ENCODE data around the gene ACER1. TPM values are rescaled to one million over a fixed set of nuclear protein-coding genes. Genes with fewer than 3 reads are reported as not detected.

ACER1 gene
- not detected for total RNA-seq

DNA sequence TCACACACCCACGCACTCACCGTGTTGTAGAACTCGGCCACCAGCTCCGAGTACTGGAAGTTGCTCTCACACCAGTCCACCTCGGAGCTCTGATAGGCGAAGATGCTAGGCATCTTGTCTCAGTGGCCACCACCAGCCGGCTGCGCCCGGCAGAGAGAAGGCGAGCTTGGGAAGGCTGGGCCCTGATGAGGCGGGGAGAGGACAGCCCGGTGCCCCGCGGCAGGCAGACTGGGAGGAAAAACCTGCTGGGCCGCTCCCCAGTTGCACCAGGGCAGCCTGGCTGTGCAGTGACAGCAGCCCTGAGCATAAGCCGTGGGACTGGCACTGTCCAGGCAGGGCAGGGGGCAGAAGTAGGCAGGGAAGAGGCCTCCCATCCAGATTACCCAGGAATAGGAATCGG, at the start of gene ACER1:
TSS of gene ACER1 (minus strand) at position 174 of the 400 bp plus-strand sequence. CDS start at position 113, 61 bp downstream.
- no peaks in the 10 kb centered on the region for H3K9me3 ChIP-seq
- DNase-seq (no peak), ATAC-seq (no peak)
- in situ Hi-C loops (cut with MboI; ENCODE audit: low sequenced_read_pairs in 4 of 4) = no loop called here
- intact Hi-C loops (cut with DNase I; ENCODE audit: low total_unique reads) = no loop called here
- H3K4me1 ChIP-seq = no peaks in the 10 kb centered on the region
- no peak within 1 kb of the TSS for H3K27ac ChIP-seq
- H3K4me3 ChIP-seq = no peak within 1 kb of the TSS
- H3K36me3 ChIP-seq = no peaks in the 10 kb centered on the region
- TF ChIP-seq, protein P1, sequence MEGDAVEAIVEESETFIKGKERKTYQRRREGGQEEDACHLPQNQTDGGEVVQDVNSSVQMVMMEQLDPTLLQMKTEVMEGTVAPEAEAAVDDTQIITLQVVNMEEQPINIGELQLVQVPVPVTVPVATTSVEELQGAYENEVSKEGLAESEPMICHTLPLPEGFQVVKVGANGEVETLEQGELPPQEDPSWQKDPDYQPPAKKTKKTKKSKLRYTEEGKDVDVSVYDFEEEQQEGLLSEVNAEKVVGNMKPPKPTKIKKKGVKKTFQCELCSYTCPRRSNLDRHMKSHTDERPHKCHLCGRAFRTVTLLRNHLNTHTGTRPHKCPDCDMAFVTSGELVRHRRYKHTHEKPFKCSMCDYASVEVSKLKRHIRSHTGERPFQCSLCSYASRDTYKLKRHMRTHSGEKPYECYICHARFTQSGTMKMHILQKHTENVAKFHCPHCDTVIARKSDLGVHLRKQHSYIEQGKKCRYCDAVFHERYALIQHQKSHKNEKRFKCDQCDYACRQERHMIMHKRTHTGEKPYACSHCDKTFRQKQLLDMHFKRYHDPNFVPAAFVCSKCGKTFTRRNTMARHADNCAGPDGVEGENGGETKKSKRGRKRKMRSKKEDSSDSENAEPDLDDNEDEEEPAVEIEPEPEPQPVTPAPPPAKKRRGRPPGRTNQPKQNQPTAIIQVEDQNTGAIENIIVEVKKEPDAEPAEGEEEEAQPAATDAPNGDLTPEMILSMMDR (IDR thresholded peaks at IDR 0.05 in 4 of 5, conservative IDR thresholded peaks at IDR 0.05 in 1 of 5) = no peak
- no peak for TF ChIP-seq POLR2A (IDR thresholded peaks at IDR 0.05)
- no peaks in the 10 kb centered on the region for H3K27me3 ChIP-seq

GRCh38 chr19:6383188-6383587, 49.8 kb upstream of the ACER1 start:
- intact Hi-C loops (cut with DNase I; ENCODE audit: low total_unique reads) = no loop called here
- in situ Hi-C loops (cut with MboI; ENCODE audit: low sequenced_read_pairs in 4 of 4) = loop anchor here in 1 of 4 donors (25.0 kb wide), 1 partner anchor 354 kb away; the partner anchor contains the start of genes GPR108 and TRIP10
- Histone ChIP-seq H3K4me1 (no peaks in the 10 kb centered on the region), H3K27ac (no peak overlapping the region), H3K27me3 (no peaks in the 10 kb centered on the region), H3K36me3 (peaks cover 0 to 70% of the 10 kb centered on the region in 2 donors), H3K4me3 (no peak overlapping the region), H3K9me3 (no peaks in the 10 kb centered on the region)
- no peak for ATAC-seq
- DNase-seq = no peak
- TF ChIP-seq, protein P1 (IDR thresholded peaks at IDR 0.05 in 4 of 5, conservative IDR thresholded peaks at IDR 0.05 in 1 of 5) = no peak
- no peak for TF ChIP-seq POLR2A (IDR thresholded peaks at IDR 0.05)

DNA sequence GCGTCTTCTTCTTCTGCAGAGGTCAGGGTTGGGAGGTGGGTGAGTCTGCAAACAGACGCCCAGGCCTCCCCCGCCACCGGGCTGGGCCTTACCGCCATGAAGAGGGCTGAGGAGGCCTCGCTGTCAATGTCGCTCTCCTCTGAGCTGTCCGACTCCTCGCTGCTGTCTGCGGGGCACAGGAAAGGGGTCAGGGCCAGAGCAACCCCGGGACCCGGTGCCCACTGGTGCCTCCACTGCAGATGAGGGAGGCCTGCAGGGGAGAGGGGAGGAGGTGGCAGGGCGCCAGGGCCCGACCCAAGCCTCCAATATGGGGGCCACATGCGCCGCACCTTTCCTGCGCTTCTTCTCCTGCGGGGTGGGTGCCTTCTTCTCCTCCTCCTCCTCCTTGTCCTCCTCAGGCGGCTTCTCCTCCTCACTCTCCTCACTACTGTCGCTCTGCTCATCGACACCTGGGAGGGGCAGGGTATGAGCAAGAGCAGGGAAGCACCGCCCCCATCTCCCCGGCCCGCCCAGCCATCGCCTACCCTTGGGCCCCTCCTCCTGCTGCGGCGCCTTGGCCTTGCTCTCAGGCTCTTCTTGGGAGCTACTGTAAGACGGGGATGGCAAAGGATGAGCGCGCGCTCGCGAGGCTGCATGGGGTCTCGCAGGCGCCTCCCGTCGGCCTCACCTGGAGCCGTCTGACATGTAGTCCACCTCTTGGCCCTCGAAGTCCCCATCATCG, 47.8 kb upstream of the ACER1 start:
- Histone ChIP-seq H3K9me3 (no peaks in the 10 kb centered on the region), H3K4me1 (no peaks in the 10 kb centered on the region), H3K27me3 (no peaks in the 10 kb centered on the region), H3K27ac (no peak overlapping the region), H3K4me3 (no peak overlapping the region), H3K36me3 (peaks cover 0 to 51% of the 10 kb centered on the region in 2 donors)
- ATAC-seq (no peak), DNase-seq (no peak)
- no peak for TF ChIP-seq POLR2A (IDR thresholded peaks at IDR 0.05)
- TF ChIP-seq, protein P1 (IDR thresholded peaks at IDR 0.05 in 4 of 5, conservative IDR thresholded peaks at IDR 0.05 in 1 of 5) = no peak
- in situ Hi-C loops (cut with MboI; ENCODE audit: low sequenced_read_pairs in 4 of 4) = loop anchor here in 1 of 4 donors (25.0 kb wide), 1 partner anchor 356 kb away; the partner anchor contains the start of genes GPR108 and TRIP10
- intact Hi-C loops (cut with DNase I; ENCODE audit: low total_unique reads) = no loop called here

DNA sequence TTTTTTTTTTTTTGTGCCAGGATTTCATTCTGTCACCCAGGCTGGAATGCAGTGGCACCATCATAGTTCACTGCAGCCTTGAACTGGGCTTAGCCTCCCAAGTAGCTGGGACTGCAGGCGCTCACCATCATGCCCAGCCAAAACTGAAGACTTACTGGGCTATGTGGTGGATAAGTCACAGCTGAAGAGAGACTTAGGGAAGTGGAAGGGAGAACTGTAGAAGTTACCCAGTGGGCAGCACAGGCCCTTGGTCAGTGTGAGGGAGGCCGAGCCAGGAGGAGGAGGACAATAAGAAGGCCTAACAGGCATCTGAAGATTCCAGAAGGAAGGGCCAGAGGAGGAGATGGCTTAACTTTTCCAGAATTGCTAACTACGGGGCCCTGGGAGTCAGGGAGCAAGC, 46.3 kb upstream of the ACER1 start:
- peaks cover 0 to 43% of the 10 kb centered on the region in 2 donors for H3K36me3 ChIP-seq
- in situ Hi-C loops (cut with MboI; ENCODE audit: low sequenced_read_pairs in 4 of 4) (loop anchor here in 1 of 4 donors (25.0 kb wide), 1 partner anchor 358 kb away; the partner anchor contains the start of genes GPR108 and TRIP10), intact Hi-C loops (cut with DNase I; ENCODE audit: low total_unique reads) (loop anchor here (10.0 kb wide), 1 partner anchor 755 kb away; the partner anchor contains the start of genes SAFB and SAFB2)
- H3K9me3 ChIP-seq = no peaks in the 10 kb centered on the region
- DNase-seq = no peak
- no peaks in the 10 kb centered on the region for H3K27me3 ChIP-seq
- H3K4me3 ChIP-seq = no peak overlapping the region
- no peak overlapping the region for H3K27ac ChIP-seq
- ATAC-seq = no peak
- TF ChIP-seq POLR2A (IDR thresholded peaks at IDR 0.05) = no peak
- TF ChIP-seq, protein P1 (IDR thresholded peaks at IDR 0.05 in 4 of 5, conservative IDR thresholded peaks at IDR 0.05 in 1 of 5) = no peak
- no peaks in the 10 kb centered on the region for H3K4me1 ChIP-seq
